IMR-90 (cell line): ENCODE data around the gene TCF4. TPM values are rescaled to one million over a fixed set of nuclear protein-coding genes. Genes with fewer than 3 reads are reported as not detected.

Experiments used
- ATAC-seq: fragments of 200-7000 bp; cut with Tn5 transposase; 2 replicates; pipeline ENCODE4 v1.9.1; 2020; ENCODE audit warnings: low read depth, mild to moderate bottlenecking, moderate library complexity
- BruUV-seq: library from RNA; stranded (reverse); fragments of 400-500 nt; replicated peaks from 2 replicates; lab custom pipeline; 2021; lab: Mats Ljungman, UMichigan
- CTCF ChIA-PET: fragments of 300-600 bp; formaldehyde crosslinking; extraction: SDS; loops from one replicate; lab custom pipeline; 2021; ENCODE audit warnings: antibody characterized with exemption; lab: Yijun Ruan, JAX
- POLR2A ChIA-PET: fragments of 300-600 bp; sonication (Branson Sonifier 250); formaldehyde crosslinking; loops from one replicate; lab custom pipeline; 2022; ENCODE audit warnings: antibody characterized with exemption; ENCODE audit not compliant: unreplicated experiment; lab: Charles Lee
- DNase-seq: peaks from one replicate; pipeline ENCODE4 v3.0.0; 2013
- H2AFZ ChIP-seq: replicated peaks from 2 replicates; pipeline ENCODE3; 2013; ENCODE audit warnings: low read length, mild to moderate bottlenecking; ENCODE audit not compliant: poor library complexity
- H2AK5ac ChIP-seq: 2 replicates; pipeline ENCODE4 v1.6.1; 2013; ENCODE audit warnings: low read depth, low read length, inconsistent platforms
- H2AK9ac ChIP-seq: replicated peaks from 2 replicates; pipeline ENCODE3; 2013; ENCODE audit warnings: mild to moderate bottlenecking, low read depth, low read length, moderate library complexity; ENCODE audit not compliant: poor library complexity
- H2BK120ac ChIP-seq: 2 replicates; pipeline ENCODE4 v1.6.1; 2013; ENCODE audit warnings: low read depth, low read length, inconsistent platforms
- H2BK15ac ChIP-seq: 3 replicates; pipeline ENCODE4 v1.6.1; 2013; ENCODE audit warnings: low read depth, low read length, inconsistent platforms
- H2BK20ac ChIP-seq: 2 replicates; pipeline ENCODE4 v1.6.1; 2013; ENCODE audit warnings: low read depth, mild to moderate bottlenecking, inconsistent platforms, low read length, moderate library complexity
- H2BK5ac ChIP-seq: 2 replicates; pipeline ENCODE4 v1.6.1; 2013; ENCODE audit warnings: mild to moderate bottlenecking, low read depth, low read length, inconsistent platforms; ENCODE audit not compliant: poor library complexity, severe bottlenecking
- H3K14ac ChIP-seq: replicated peaks from 2 replicates; pipeline ENCODE4 v1.6.1; 2013; ENCODE audit warnings: low read depth, low read length, inconsistent platforms
- H3K18ac ChIP-seq: 2 replicates; pipeline ENCODE4 v1.6.1; 2013; ENCODE audit warnings: low read depth, low read length, control low read depth
- H3K23ac ChIP-seq: 2 replicates; pipeline ENCODE4 v1.6.1; 2013; ENCODE audit warnings: low read depth, low read length, inconsistent platforms
- H3K27ac ChIP-seq: 2 replicates; pipeline ENCODE4 v1.5.1; 2013; ENCODE audit warnings: mild to moderate bottlenecking, control low read depth, low read length; ENCODE audit not compliant: insufficient read depth
- H3K27me3 ChIP-seq: 2 replicates; pipeline ENCODE4 v1.6.1; 2013; ENCODE audit warnings: low read length; ENCODE audit not compliant: control insufficient read depth, insufficient read depth
- H3K36me3 ChIP-seq: 2 replicates; pipeline ENCODE4 v1.6.1; 2013; ENCODE audit warnings: low read length, mixed read lengths; ENCODE audit not compliant: control insufficient read depth, insufficient read depth
- H3K4ac ChIP-seq: 2 replicates; pipeline ENCODE4 v1.6.1; 2013; ENCODE audit warnings: low read depth, low read length, inconsistent platforms
- H3K4me1 ChIP-seq: 2 replicates; pipeline ENCODE4 v1.6.1; 2013; ENCODE audit warnings: low read length, mixed read lengths; ENCODE audit not compliant: control insufficient read depth, insufficient read depth
- H3K4me2 ChIP-seq: 2 replicates; pipeline ENCODE4 v1.6.1; 2013; ENCODE audit warnings: low read depth, mild to moderate bottlenecking, control low read depth, low read length, moderate library complexity
- H3K4me3 ChIP-seq: 2 replicates; pipeline ENCODE4 v1.5.1; 2013; ENCODE audit warnings: low read depth, mild to moderate bottlenecking, control low read depth, low read length, moderate library complexity; ENCODE audit not compliant: insufficient read depth
- H3K56ac ChIP-seq: 2 replicates; pipeline ENCODE4 v1.6.1; 2013; ENCODE audit warnings: low read length, inconsistent platforms; ENCODE audit not compliant: insufficient read depth; ENCODE audit errors: extremely low read depth
- H3K79me1 ChIP-seq, 2 experiments: 2 replicates each; pipeline ENCODE4 v1.6.1; 2013; ENCODE audit warnings: low read length in 2 of 2, inconsistent platforms in 1 of 2, low read depth in 1 of 2
- H3K9ac ChIP-seq: 2 replicates; pipeline ENCODE4 v1.6.1; 2013; ENCODE audit warnings: low read depth, low read length, control low read depth
- H3K9me1 ChIP-seq: 2 replicates; pipeline ENCODE4 v1.6.1; 2013; ENCODE audit warnings: low read length, inconsistent platforms; ENCODE audit not compliant: insufficient read depth
- H3K9me3 ChIP-seq: 2 replicates; pipeline ENCODE4 v1.6.1; 2013; ENCODE audit warnings: low read length; ENCODE audit not compliant: control insufficient read depth, insufficient read depth
- H4K20me1 ChIP-seq: 2 replicates; pipeline ENCODE4 v1.6.1; 2013; ENCODE audit warnings: low read length, inconsistent platforms; ENCODE audit not compliant: insufficient read depth
- H4K5ac ChIP-seq: 2 replicates; pipeline ENCODE4 v1.6.1; 2013; ENCODE audit warnings: mild to moderate bottlenecking, low read depth, low read length, control low read depth
- H4K8ac ChIP-seq, 2 experiments: 2 replicates each; pipeline ENCODE4 v1.6.1; 2013; ENCODE audit warnings: low read depth in 2 of 2, low read length in 2 of 2, control low read depth in 1 of 2, inconsistent platforms in 1 of 2
- H4K91ac ChIP-seq: 2 replicates; pipeline ENCODE4 v1.6.1; 2013; ENCODE audit warnings: low read depth, low read length, inconsistent platforms; ENCODE audit not compliant: insufficient read depth
- BHLHE40 ChIP-seq: fragments of 150-350 bp; IDR thresholded peaks from 2 replicates; pipeline ENCODE4 v1.6.1; 2016; ENCODE audit warnings: mild to moderate bottlenecking, low read depth, low read length
- CEBPB ChIP-seq: IDR thresholded peaks from 2 replicates; pipeline ENCODE4 v1.6.1; 2012; ENCODE audit warnings: low read depth, low read length, improper control_type of control experiment
- FOS ChIP-seq: fragments of 150-350 bp; IDR thresholded peaks from 2 replicates; pipeline ENCODE4 v1.6.1; 2016; ENCODE audit warnings: low read depth, low read length
- MAZ ChIP-seq: IDR thresholded peaks from 2 replicates; pipeline ENCODE4 v1.6.1; 2012; ENCODE audit warnings: low read depth, mild to moderate bottlenecking, low read length, improper control_type of control experiment, moderate library complexity, borderline replicate concordance
- MXI1 ChIP-seq: IDR thresholded peaks from 2 replicates; pipeline ENCODE4 v1.6.1; 2012; ENCODE audit warnings: low read depth, mild to moderate bottlenecking, low read length, moderate library complexity, borderline replicate concordance
- NFE2L2 ChIP-seq: fragments of 150-350 bp; IDR thresholded peaks from 2 replicates; pipeline ENCODE4 v1.6.1; 2016; ENCODE audit warnings: low read depth, mild to moderate bottlenecking, low read length
- RAD21 ChIP-seq: IDR thresholded peaks from 2 replicates; pipeline ENCODE4 v1.6.1; 2012; ENCODE audit warnings: low read length, improper control_type of control experiment
- RCOR1 ChIP-seq: IDR thresholded peaks from 2 replicates; pipeline ENCODE4 v1.6.1; 2012; ENCODE audit warnings: mild to moderate bottlenecking, low read length, improper control_type of control experiment; ENCODE audit not compliant: insufficient replicate concordance
- RFX5 ChIP-seq: IDR thresholded peaks from 2 replicates; pipeline ENCODE4 v1.8.0; 2012; ENCODE audit warnings: low read depth, mild to moderate bottlenecking, low read length, moderate library complexity
- SMC3 ChIP-seq: fragments of 150-350 bp; IDR thresholded peaks from 2 replicates; pipeline ENCODE4 v1.6.1; 2016; ENCODE audit warnings: low read depth, mild to moderate bottlenecking, antibody characterized with exemption, low read length, moderate library complexity
- WGBS, 2 experiments: methylation state at CpG; one replicate each; pipeline versions ENCODE4 v1.1.5 to v1.1.7; 2013; ENCODE audit warnings: missing lambda C conversion rate in 2 of 2; ENCODE audit not compliant: insufficient read length in 1 of 2; ENCODE audit errors: extremely low coverage in 2 of 2; 5-methylcytosine and 5-hydroxymethylcytosine counted together
- dilution Hi-C: fragments of 300-500 bp; cut with HindIII; formaldehyde crosslinking; loops from one replicate; pipeline ENCODE4 v1.14.3; 2018; ENCODE audit warnings: low sequenced_read_pairs; ENCODE audit not compliant: unreplicated experiment
- in situ Hi-C: fragments of 300-500 bp; cut with MboI; formaldehyde crosslinking; loops from 3 replicates; pipeline ENCODE4 v1.14.3; 2019; ENCODE audit warnings: low sequenced_read_pairs, inconsistent platforms, mixed read lengths
- intact Hi-C: fragments of 100-400 bp; cut with micrococcal nuclease; formaldehyde crosslinking; loops from 2 replicates; pipeline ENCODE4 v1.10.0; 2022
- polyA plus RNA-seq, 3 experiments: library from polyadenylated mRNA; depleted of rRNA; stranded (reverse); fragments of >200 nt; gene quantifications; 2 replicates each; pipeline ENCODE4 v1.2.3, GENCODE V29; 2012; ENCODE audit warnings: low replicate concordance in 1 of 3
- total RNA-seq: library from RNA; depleted of rRNA; stranded (reverse); fragments of >200 nt; gene quantifications from 2 replicates; pipeline ENCODE4 v1.2.3, GENCODE V29; 2012
- TF ChIP-seq, protein P1 (sequence below): conservative IDR thresholded peaks from 2 replicates; pipeline ENCODE4 v1.5.1; 2012; ENCODE audit warnings: mild to moderate bottlenecking, low read depth, low read length, improper control_type of control experiment

The TCF4 gene
- total and polyA plus RNA-seq, 2 of the 4 experiments (the other 2 are of a cell fraction), result 30.0 to 87.1 TPM

DNA sequence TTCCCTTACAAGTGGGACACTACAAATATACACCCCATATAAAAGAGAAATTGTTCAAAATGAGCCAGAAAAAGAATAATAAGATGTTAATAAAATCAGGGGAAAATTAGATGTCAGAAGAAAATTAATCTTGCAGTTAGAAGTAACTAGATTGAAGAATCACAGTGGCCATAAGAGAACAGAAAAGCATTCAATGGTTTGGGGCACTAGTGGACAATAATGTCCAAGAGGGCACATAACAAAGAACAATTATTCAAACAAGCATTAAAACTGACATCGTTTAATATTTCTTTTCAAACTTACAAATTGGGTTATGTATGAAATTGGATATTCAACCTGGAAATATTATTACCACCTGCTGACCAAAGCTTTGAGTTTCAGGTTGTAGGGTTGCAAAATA lies 12.9 kb downstream of the TCF4 start:
- Histone ChIP-seq H2AK5ac (no peak overlapping the region), H3K18ac (no peak overlapping the region), H4K8ac (no peak overlapping the region), H3K27me3 (no peaks in the 10 kb centered on the region), H3K14ac (no peak overlapping the region), H3K4ac (no peak overlapping the region), H3K9me3 (no peaks in the 10 kb centered on the region), H2BK120ac (no peak overlapping the region), H4K20me1 (peaks cover 8% of the 10 kb centered on the region; the same call in 1 of the 2 replicates), H3K56ac (no peak overlapping the region), H3K27ac (no peak overlapping the region), H4K5ac (no peak overlapping the region), H3K4me3 (no peak overlapping the region), H2BK20ac (no peak overlapping the region), H4K91ac (no peak overlapping the region), H2BK15ac (no peak overlapping the region), H3K79me1 (peaks cover 31 to 70% of the 10 kb centered on the region in 2 experiments), H2AFZ (no peak overlapping the region), H2AK9ac (no peak overlapping the region), H3K23ac (no peak overlapping the region), H3K36me3 (peaks cover 10% of the 10 kb centered on the region), H3K4me2 (no peak overlapping the region), H2BK5ac (no peak overlapping the region), H3K4me1 (0 out of 2 replicates have a peak, but pooled peaks cover 1% of the 10 kb centered on the region), H3K9ac (no peak overlapping the region), H3K9me1 (0 out of 2 replicates have a peak, but pooled peaks cover 3% of the 10 kb centered on the region)
- WGBS, 2 experiments, result no CpG with 5 or more reads among the region's 1 CpG
- POLR2A ChIA-PET, result no interaction called here
- no TSS peak for BruUV-seq
- CTCF ChIA-PET, result no interaction called here
- intact Hi-C loops (no loop called here), in situ Hi-C loops (no loop called here), dilution Hi-C loops (no loop called here)
- ATAC-seq (no peak), DNase-seq (no peak)
- TF ChIP-seq RFX5 (no peak), RCOR1 (no peak), FOS (no peak), SMC3 (no peak), MXI1 (no peak), NFE2L2 (no peak), CEBPB (no peak), BHLHE40 (no peak), RAD21 (no peak), MAZ (no peak)
- TF ChIP-seq, protein P1, sequence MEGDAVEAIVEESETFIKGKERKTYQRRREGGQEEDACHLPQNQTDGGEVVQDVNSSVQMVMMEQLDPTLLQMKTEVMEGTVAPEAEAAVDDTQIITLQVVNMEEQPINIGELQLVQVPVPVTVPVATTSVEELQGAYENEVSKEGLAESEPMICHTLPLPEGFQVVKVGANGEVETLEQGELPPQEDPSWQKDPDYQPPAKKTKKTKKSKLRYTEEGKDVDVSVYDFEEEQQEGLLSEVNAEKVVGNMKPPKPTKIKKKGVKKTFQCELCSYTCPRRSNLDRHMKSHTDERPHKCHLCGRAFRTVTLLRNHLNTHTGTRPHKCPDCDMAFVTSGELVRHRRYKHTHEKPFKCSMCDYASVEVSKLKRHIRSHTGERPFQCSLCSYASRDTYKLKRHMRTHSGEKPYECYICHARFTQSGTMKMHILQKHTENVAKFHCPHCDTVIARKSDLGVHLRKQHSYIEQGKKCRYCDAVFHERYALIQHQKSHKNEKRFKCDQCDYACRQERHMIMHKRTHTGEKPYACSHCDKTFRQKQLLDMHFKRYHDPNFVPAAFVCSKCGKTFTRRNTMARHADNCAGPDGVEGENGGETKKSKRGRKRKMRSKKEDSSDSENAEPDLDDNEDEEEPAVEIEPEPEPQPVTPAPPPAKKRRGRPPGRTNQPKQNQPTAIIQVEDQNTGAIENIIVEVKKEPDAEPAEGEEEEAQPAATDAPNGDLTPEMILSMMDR, result no peak
